Fibroblast of villous mesenchyme (primary cell): ENCODE data around the gene PLD2. TPM values are rescaled to one million over a fixed set of nuclear protein-coding genes. Genes with fewer than 3 reads are reported as not detected.

ENCODE experiments used
- DNase-seq: peaks from one replicate; pipeline ENCODE4 v3.0.0-alpha.2; 2010; ENCODE audit warnings: low read depth
- H3K4me3 ChIP-seq: 2 replicates; pipeline ENCODE4 v1.5.1; 2011; ENCODE audit warnings: low read depth, mild to moderate bottlenecking, low read length
- total RNA-seq: library from RNA; depleted of rRNA; stranded (reverse); fragments of >200 nt; gene quantifications from 2 replicates; pipeline ENCODE4 v1.2.3, GENCODE V29; 2012
- TF ChIP-seq, protein P1 (sequence below): IDR thresholded peaks from 2 replicates; pipeline ENCODE4 v1.5.1; 2012; ENCODE audit warnings: low read depth, mild to moderate bottlenecking, low read length; ENCODE audit not compliant: insufficient read depth

The PLD2 gene
- total RNA-seq, 1 donor = 11.7 TPM

DNA sequence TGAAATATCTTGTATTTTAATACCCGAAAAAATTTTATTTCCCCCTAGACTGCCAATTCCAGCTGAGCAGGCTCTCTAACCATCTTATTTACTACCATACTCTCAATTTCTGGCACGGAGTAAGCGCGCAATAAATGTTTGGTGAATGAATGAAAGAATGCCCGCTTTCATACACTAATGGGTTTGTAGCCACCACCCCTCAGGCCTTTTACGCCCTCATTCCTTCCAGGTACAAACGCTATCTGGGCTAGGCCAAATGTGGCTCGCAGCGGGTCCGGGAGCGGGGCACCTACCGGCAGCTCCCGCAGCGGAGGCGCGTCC lies 536 bp upstream of the PLD2 start:
- TF ChIP-seq, protein P1, sequence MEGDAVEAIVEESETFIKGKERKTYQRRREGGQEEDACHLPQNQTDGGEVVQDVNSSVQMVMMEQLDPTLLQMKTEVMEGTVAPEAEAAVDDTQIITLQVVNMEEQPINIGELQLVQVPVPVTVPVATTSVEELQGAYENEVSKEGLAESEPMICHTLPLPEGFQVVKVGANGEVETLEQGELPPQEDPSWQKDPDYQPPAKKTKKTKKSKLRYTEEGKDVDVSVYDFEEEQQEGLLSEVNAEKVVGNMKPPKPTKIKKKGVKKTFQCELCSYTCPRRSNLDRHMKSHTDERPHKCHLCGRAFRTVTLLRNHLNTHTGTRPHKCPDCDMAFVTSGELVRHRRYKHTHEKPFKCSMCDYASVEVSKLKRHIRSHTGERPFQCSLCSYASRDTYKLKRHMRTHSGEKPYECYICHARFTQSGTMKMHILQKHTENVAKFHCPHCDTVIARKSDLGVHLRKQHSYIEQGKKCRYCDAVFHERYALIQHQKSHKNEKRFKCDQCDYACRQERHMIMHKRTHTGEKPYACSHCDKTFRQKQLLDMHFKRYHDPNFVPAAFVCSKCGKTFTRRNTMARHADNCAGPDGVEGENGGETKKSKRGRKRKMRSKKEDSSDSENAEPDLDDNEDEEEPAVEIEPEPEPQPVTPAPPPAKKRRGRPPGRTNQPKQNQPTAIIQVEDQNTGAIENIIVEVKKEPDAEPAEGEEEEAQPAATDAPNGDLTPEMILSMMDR = no peak
- no peak for DNase-seq
- H3K4me3 ChIP-seq = peak overlapping the region; percentile 72

DNA sequence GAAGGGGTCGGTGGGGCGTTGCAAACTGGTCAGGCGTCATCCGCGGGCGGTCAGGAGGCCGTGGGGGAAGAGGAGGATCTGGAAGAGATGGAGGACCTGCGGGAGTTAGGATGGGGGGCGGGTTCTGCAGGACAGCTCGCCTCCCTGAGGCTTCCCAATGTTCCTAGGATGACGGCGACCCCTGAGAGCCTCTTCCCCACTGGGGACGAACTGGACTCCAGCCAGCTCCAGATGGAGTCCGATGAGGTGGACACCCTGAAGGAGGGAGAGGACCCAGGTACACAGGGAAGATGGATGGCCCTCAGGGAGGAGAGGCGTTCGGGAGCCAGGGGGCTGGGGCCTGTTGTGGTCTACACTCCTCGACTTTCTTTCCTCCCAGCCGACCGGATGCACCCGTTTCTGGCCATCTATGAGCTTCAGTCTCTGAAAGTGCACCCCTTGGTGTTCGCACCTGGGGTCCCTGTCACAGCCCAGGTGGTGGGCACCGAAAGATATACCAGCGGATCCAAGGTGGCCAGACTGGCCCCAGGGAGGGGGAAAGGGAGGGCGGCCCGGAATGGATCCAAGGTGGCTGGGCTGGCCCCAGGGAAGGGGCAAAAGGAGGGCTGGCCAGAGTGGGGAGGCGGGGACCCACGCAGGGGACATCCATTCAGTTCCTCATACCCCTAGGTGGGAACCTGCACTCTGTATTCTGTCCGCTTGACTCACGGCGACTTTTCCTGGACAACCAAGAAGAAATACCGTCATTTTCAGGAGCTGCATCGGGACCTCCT lies 839 bp downstream of the PLD2 start:
- TF ChIP-seq, protein P1 = no peak
- no peak for DNase-seq
- H3K4me3 ChIP-seq = peak overlapping the region; percentile 76

GRCh38 chr17:4808378-4808767 lies 1.4 kb downstream of the PLD2 start:
- TF ChIP-seq, protein P1 = no peak
- DNase-seq = no peak
- no peak overlapping the region for H3K4me3 ChIP-seq

- TF ChIP-seq, protein P1 = no peak
- no peak for DNase-seq
Measured at GRCh38 chr17:4810696-4811290, 3.8 kb downstream of the PLD2 start.

DNA sequence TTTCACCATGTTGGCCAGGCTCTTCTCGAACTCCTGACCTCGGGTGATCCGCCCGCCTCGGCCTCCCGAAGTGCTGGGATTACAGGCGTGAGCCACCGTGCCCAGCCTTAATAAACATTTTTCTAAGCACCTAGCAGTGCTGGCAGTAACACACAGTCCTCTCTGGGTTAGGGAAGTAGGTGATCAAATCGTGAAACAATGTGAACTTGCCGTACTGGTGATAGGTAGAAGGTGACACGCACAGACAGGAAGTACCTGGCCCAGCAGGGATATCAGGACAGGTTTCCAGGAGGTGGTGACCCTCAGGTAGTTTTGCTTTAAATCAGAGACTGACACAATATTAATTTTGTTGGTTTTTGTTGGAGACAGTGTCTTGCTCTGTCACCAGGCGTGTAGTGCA lies 4.5 kb downstream of the PLD2 start:
- no peak for DNase-seq
- TF ChIP-seq, protein P1 = no peak

More at GRCh38 chr17:4810696-4811290, 3.8 kb downstream of the PLD2 start:
- no peak overlapping the region for H3K4me3 ChIP-seq

DNA sequence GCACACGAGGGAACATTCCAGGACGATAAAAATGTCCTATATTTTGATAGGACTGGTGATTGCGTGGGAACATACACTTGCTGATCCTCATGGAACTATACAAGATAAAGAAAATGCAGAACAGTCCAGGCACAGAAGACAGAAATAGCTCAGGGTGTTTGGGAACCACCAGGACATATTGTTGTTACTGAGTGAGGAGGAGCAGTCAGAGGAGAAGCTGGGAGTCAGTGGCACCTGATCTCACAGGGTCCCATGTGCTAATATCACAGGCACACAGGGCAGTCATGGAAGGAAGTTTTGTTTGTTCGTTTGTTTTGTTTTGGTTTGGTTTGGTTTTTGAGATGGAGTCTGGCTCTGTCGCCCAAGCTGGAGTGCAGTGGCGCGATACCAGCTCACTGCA lies 5.7 kb downstream of the PLD2 start:
- DNase-seq = no peak
- TF ChIP-seq, protein P1 = no peak
- no peak overlapping the region for H3K4me3 ChIP-seq

More for the DNA sequence above, 4.5 kb downstream of the PLD2 start:
- H3K4me3 ChIP-seq = no peak overlapping the region
